ENCODE data around the gene BCL7B.

DNA sequence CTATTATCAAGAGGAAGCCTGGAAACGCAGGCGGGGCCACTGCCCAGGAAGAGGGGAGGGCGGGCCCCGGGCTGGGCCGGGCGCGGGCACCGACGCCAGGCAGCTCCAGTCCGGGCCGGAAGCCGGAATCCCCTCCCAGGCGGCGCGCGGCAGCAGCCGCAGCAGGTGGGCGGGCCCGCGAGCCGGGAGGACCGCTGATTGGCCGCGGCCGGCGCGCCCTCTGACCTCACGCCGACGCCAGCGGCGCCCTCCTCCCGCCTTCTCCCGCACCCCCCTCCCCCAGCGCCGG is 438 bp downstream of the BCL7B start:
- TF ChIP-seq POLR2AphosphoS5 (IDR thresholded peaks at IDR 0.05; ENCODE audit: low read depth, low read length), result peak; percentile 34; the same call in 1 of the 2 replicates
- TF ChIP-seq, protein P1, sequence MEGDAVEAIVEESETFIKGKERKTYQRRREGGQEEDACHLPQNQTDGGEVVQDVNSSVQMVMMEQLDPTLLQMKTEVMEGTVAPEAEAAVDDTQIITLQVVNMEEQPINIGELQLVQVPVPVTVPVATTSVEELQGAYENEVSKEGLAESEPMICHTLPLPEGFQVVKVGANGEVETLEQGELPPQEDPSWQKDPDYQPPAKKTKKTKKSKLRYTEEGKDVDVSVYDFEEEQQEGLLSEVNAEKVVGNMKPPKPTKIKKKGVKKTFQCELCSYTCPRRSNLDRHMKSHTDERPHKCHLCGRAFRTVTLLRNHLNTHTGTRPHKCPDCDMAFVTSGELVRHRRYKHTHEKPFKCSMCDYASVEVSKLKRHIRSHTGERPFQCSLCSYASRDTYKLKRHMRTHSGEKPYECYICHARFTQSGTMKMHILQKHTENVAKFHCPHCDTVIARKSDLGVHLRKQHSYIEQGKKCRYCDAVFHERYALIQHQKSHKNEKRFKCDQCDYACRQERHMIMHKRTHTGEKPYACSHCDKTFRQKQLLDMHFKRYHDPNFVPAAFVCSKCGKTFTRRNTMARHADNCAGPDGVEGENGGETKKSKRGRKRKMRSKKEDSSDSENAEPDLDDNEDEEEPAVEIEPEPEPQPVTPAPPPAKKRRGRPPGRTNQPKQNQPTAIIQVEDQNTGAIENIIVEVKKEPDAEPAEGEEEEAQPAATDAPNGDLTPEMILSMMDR (IDR thresholded peaks at IDR 0.05), result no peak
- TF ChIP-seq, protein P2, sequence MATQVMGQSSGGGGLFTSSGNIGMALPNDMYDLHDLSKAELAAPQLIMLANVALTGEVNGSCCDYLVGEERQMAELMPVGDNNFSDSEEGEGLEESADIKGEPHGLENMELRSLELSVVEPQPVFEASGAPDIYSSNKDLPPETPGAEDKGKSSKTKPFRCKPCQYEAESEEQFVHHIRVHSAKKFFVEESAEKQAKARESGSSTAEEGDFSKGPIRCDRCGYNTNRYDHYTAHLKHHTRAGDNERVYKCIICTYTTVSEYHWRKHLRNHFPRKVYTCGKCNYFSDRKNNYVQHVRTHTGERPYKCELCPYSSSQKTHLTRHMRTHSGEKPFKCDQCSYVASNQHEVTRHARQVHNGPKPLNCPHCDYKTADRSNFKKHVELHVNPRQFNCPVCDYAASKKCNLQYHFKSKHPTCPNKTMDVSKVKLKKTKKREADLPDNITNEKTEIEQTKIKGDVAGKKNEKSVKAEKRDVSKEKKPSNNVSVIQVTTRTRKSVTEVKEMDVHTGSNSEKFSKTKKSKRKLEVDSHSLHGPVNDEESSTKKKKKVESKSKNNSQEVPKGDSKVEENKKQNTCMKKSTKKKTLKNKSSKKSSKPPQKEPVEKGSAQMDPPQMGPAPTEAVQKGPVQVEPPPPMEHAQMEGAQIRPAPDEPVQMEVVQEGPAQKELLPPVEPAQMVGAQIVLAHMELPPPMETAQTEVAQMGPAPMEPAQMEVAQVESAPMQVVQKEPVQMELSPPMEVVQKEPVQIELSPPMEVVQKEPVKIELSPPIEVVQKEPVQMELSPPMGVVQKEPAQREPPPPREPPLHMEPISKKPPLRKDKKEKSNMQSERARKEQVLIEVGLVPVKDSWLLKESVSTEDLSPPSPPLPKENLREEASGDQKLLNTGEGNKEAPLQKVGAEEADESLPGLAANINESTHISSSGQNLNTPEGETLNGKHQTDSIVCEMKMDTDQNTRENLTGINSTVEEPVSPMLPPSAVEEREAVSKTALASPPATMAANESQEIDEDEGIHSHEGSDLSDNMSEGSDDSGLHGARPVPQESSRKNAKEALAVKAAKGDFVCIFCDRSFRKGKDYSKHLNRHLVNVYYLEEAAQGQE (IDR thresholded peaks at IDR 0.05; ENCODE audit: insufficient read depth in 1 of 2, low read depth in 2 of 2, low read length in 1 of 2), result no peak
- TF ChIP-seq TCF7L2 (IDR thresholded peaks at IDR 0.05; ENCODE audit: low read depth, low read length), result no peak
- TF ChIP-seq SIN3A (IDR thresholded peaks at IDR 0.05; ENCODE audit: borderline replicate concordance, insufficient read depth, low read depth, low read length), result peak; percentile 91; the same call in 1 of the 2 replicates

Data from Panc1 (cell line).